K562 (cell line): ENCODE data around the gene TGFBR3L. TPM values are rescaled to one million over a fixed set of nuclear protein-coding genes. Genes with fewer than 3 reads are reported as not detected.
A peak's percentile ranks its signal among the peaks of the same experiment; 100 is the strongest.

ENCODE experiments used
- MCM7 ChIP-seq, 2 experiments: fragments of 450-650 bp; IDR thresholded peaks; 2 replicates each; pipeline ENCODE4 v1.6.1; 2016 to 2018
- POU5F1 ChIP-seq: fragments of 150-350 bp; IDR thresholded peaks from 2 replicates; pipeline ENCODE4 v1.6.1; 2014; ENCODE audit warnings: borderline replicate concordance, low read length, low read depth, mild to moderate bottlenecking; ENCODE audit not compliant: partially characterized antibody
- PRMT5 ChIP-seq: sonication (generic); formaldehyde crosslinking; IDR thresholded peaks from 2 replicates; pipeline ENCODE4 v1.5.0; 2020; ENCODE audit warnings: missing genetic modification reagents
- SMAD4 ChIP-seq: fragments of 250-450 bp; sonication (Bioruptor Pico); conservative IDR thresholded peaks from 2 replicates; pipeline ENCODE4 v1.8.0; 2021; ENCODE audit warnings: inconsistent platforms, mild to moderate bottlenecking, moderate library complexity
- SUPT5H ChIP-seq: fragments of 450-650 bp; IDR thresholded peaks from 2 replicates; pipeline ENCODE4 v1.6.1; 2016
- ZNF134 ChIP-seq: fragments of 250-450 bp; sonication (Bioruptor Pico); conservative IDR thresholded peaks from 2 replicates; pipeline ENCODE4 v1.4.0; 2020
- ZNF140 ChIP-seq: fragments of 250-450 bp; sonication (Bioruptor Pico); IDR thresholded peaks from 2 replicates; pipeline ENCODE4 v1.8.0; 2021; ENCODE audit warnings: moderate library complexity, mild to moderate bottlenecking, inconsistent platforms
- ZNF197 ChIP-seq: fragments of 200-800 bp; sonication (Bioruptor generic); IDR thresholded peaks from 2 replicates; pipeline ENCODE4 v1.6.1; 2016; ENCODE audit warnings: low read depth, missing genetic modification characterization, missing compliant biosample characterization
- ZNF23 ChIP-seq: fragments of 250-450 bp; sonication (Bioruptor Pico); IDR thresholded peaks from 2 replicates; pipeline ENCODE4 v1.4.0; 2020; ENCODE audit warnings: mild to moderate bottlenecking
- ZNF24 ChIP-seq: fragments of 450-650 bp; IDR thresholded peaks from 2 replicates; pipeline ENCODE4 v1.6.1; 2016
- ZNF584 ChIP-seq: fragments of 200-800 bp; sonication (Bioruptor generic); IDR thresholded peaks from 2 replicates; pipeline ENCODE4 v1.6.1; 2016; ENCODE audit warnings: low read depth, mild to moderate bottlenecking, missing genetic modification characterization, missing compliant biosample characterization
- ZNF717 ChIP-seq: fragments of 250-450 bp; sonication (Bioruptor Pico); IDR thresholded peaks from 2 replicates; pipeline ENCODE4 v1.5.0; 2021
- polyA plus RNA-seq, 8 experiments: library from polyadenylated mRNA; depleted of rRNA in 4 of 8; stranded (reverse) in 5 of 8; unstranded in 3 of 8; fragments of >200 nt; fragmentation: Nextera tagmentation in 2 of 8; fragmentation: Illumina TruSeq in 1 of 8; extraction: Ambion mirVana in 2 of 8; extraction: Trizol in 1 of 8; gene quantifications; 2 replicates each; pipeline versions ENCODE4 v1.2.1 to v1.2.3, GENCODE V29; 2011 to 2014; ENCODE audit warnings: inconsistent platforms in 1 of 8, missing spikeins in 1 of 8
- total RNA-seq, 7 experiments: library from RNA; depleted of rRNA in 6 of 7; stranded (reverse); fragments of >200 nt in 6 of 7; fragmentation: Illumina TruSeq in 2 of 7; extraction: Trizol in 2 of 7; gene quantifications; 2 replicates each; pipeline versions ENCODE4 v1.2.1 to v1.2.3, GENCODE V29; 2011 to 2021; ENCODE audit warnings: low replicate concordance in 1 of 7
- TF ChIP-seq, protein P1 (sequence below): sonication (generic); formaldehyde crosslinking; IDR thresholded peaks from 2 replicates; pipeline ENCODE4 v1.8.1; 2023; ENCODE audit warnings: missing genetic modification reagents, mild to moderate bottlenecking, borderline replicate concordance
- TF ChIP-seq, protein P2 (sequence below): sonication (generic); formaldehyde crosslinking; IDR thresholded peaks from 2 replicates; pipeline ENCODE4 v1.8.0; 2023; ENCODE audit warnings: mild to moderate bottlenecking, missing genetic modification reagents
- TF ChIP-seq, protein P3 (sequence below), 3 experiments: IDR thresholded peaks in 2 of 3; conservative IDR thresholded peaks in 1 of 3; 2 replicates each; pipeline ENCODE4 v1.5.1; 2011 to 2012; ENCODE audit warnings: low read length in 3 of 3, mild to moderate bottlenecking in 3 of 3, control low read depth in 2 of 3, improper control_type of control experiment in 1 of 3, inconsistent platforms in 1 of 3, low read depth in 1 of 3, mixed read lengths in 1 of 3, moderate library complexity in 1 of 3; ENCODE audit not compliant: insufficient read depth in 2 of 3
- TF ChIP-seq, protein P4 (sequence below): fragments of 450-650 bp; formaldehyde crosslinking; IDR thresholded peaks from 2 replicates; pipeline ENCODE4 v1.4.0; 2020; ENCODE audit warnings: mild to moderate bottlenecking, moderate library complexity
- TF ChIP-seq, protein P5 (sequence below): fragments of 450-650 bp; IDR thresholded peaks from 2 replicates; pipeline ENCODE4 v1.6.1; 2016; ENCODE audit warnings: antibody characterized with exemption

The TGFBR3L gene
- total and polyA plus RNA-seq, 9 of the 15 experiments (the other 6 are each of a cell fraction or from before 2014, with no cell fraction given) = not detected

DNA sequence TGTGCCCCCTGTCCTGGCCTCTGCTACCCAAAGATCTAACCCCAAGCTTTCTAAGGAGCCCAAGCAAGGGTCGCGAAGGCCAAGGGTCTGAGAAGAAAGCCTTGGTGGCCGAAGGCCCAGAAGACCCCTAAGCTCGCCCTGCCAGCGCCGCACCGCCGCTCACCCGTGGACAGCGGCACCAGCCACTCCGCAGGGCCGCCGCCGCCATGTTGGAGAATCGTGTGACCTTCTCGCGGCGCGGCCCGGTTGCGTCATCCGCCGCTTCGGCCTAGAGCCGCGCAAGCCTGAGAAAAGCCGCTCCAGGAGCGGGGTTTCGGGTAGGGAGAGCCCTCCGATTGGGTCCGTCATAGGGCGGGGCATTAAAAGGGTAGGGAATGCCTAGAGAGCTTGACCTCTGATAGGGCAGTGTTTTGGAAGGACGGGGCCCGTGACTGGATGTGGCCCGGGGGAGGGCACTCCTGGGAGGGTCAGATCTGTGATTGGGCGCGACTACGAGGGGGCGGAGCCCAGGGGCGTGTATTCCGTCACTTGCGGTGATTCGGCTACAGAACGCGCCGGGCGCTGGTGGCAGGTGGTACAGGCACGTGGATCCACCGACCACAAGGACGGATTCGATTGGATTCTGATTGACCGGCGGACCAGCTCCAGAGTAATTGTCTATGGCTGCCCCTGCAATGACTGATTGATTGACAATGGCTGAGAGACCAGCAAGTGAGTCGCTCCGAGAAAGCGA, 29.0 kb downstream of the TGFBR3L start, which contains the start of gene TIMM44 (continued):
- TF ChIP-seq, protein P1, sequence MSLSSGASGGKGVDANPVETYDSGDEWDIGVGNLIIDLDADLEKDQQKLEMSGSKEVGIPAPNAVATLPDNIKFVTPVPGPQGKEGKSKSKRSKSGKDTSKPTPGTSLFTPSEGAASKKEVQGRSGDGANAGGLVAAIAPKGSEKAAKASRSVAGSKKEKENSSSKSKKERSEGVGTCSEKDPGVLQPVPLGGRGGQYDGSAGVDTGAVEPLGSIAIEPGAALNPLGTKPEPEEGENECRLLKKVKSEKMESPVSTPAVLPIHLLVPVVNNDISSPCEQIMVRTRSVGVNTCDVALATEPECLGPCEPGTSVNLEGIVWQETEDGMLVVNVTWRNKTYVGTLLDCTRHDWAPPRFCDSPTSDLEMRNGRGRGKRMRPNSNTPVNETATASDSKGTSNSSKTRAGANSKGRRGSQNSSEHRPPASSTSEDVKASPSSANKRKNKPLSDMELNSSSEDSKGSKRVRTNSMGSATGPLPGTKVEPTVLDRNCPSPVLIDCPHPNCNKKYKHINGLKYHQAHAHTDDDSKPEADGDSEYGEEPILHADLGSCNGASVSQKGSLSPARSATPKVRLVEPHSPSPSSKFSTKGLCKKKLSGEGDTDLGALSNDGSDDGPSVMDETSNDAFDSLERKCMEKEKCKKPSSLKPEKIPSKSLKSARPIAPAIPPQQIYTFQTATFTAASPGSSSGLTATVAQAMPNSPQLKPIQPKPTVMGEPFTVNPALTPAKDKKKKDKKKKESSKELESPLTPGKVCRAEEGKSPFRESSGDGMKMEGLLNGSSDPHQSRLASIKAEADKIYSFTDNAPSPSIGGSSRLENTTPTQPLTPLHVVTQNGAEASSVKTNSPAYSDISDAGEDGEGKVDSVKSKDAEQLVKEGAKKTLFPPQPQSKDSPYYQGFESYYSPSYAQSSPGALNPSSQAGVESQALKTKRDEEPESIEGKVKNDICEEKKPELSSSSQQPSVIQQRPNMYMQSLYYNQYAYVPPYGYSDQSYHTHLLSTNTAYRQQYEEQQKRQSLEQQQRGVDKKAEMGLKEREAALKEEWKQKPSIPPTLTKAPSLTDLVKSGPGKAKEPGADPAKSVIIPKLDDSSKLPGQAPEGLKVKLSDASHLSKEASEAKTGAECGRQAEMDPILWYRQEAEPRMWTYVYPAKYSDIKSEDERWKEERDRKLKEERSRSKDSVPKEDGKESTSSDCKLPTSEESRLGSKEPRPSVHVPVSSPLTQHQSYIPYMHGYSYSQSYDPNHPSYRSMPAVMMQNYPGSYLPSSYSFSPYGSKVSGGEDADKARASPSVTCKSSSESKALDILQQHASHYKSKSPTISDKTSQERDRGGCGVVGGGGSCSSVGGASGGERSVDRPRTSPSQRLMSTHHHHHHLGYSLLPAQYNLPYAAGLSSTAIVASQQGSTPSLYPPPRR (CRISPR knock-in tag) = no peak
- TF ChIP-seq, protein P2, sequence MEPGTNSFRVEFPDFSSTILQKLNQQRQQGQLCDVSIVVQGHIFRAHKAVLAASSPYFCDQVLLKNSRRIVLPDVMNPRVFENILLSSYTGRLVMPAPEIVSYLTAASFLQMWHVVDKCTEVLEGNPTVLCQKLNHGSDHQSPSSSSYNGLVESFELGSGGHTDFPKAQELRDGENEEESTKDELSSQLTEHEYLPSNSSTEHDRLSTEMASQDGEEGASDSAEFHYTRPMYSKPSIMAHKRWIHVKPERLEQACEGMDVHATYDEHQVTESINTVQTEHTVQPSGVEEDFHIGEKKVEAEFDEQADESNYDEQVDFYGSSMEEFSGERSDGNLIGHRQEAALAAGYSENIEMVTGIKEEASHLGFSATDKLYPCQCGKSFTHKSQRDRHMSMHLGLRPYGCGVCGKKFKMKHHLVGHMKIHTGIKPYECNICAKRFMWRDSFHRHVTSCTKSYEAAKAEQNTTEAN (CRISPR knock-in tag) = no peak
- TF ChIP-seq, protein P3, sequence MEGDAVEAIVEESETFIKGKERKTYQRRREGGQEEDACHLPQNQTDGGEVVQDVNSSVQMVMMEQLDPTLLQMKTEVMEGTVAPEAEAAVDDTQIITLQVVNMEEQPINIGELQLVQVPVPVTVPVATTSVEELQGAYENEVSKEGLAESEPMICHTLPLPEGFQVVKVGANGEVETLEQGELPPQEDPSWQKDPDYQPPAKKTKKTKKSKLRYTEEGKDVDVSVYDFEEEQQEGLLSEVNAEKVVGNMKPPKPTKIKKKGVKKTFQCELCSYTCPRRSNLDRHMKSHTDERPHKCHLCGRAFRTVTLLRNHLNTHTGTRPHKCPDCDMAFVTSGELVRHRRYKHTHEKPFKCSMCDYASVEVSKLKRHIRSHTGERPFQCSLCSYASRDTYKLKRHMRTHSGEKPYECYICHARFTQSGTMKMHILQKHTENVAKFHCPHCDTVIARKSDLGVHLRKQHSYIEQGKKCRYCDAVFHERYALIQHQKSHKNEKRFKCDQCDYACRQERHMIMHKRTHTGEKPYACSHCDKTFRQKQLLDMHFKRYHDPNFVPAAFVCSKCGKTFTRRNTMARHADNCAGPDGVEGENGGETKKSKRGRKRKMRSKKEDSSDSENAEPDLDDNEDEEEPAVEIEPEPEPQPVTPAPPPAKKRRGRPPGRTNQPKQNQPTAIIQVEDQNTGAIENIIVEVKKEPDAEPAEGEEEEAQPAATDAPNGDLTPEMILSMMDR (IDR thresholded peaks at IDR 0.05 in 2 of 3, conservative IDR thresholded peaks at IDR 0.05 in 1 of 3; ENCODE audit: insufficient read depth in 2 of 3, low read depth in 1 of 3, low read length in 3 of 3) = no peak
- TF ChIP-seq ZNF197 (CRISPR knock-in tag) (no peak), ZNF23 (no peak), ZNF717 (CRISPR knock-in tag) (no peak), ZNF134 (CRISPR knock-in tag) (no peak), ZNF584 (CRISPR knock-in tag) (no peak), ZNF24 (no peak), SUPT5H (peak; percentile 93), POU5F1 (no peak), ZNF140 (CRISPR knock-in tag) (no peak), SMAD4 (CRISPR knock-in tag) (no peak; the same call in 1 of the 2 replicates), PRMT5 (CRISPR knock-in tag) (no peak), MCM7 (IDR thresholded peaks at IDR 0.05) (no peak)
- TF ChIP-seq, protein P4, sequence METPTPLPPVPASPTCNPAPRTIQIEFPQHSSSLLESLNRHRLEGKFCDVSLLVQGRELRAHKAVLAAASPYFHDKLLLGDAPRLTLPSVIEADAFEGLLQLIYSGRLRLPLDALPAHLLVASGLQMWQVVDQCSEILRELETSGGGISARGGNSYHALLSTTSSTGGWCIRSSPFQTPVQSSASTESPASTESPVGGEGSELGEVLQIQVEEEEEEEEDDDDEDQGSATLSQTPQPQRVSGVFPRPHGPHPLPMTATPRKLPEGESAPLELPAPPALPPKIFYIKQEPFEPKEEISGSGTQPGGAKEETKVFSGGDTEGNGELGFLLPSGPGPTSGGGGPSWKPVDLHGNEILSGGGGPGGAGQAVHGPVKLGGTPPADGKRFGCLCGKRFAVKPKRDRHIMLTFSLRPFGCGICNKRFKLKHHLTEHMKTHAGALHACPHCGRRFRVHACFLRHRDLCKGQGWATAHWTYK (CRISPR knock-in tag) = no peak
- TF ChIP-seq, protein P5, sequence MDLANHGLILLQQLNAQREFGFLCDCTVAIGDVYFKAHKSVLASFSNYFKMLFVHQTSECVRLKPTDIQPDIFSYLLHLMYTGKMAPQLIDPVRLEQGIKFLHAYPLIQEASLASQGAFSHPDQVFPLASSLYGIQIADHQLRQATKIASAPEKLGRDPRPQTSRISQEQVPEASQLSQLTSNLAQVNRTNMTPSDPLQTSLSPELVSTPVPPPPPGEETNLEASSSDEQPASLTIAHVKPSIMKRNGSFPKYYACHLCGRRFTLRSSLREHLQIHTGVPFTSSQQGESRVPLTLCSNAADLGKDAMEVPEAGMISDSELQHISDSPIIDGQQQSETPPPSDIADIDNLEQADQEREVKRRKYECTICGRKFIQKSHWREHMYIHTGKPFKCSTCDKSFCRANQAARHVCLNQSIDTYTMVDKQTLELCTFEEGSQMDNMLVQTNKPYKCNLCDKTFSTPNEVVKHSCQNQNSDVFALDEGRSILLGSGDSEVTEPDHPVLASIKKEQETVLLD = no peak
